ENCODE results near the gene MAVS.

Gene MAVS

GRCh38 chr20:3911956-3912355, 65.3 kb downstream of the MAVS start:
- in situ Hi-C loops (cut with MboI; ENCODE audit: low pct_unique_long_range_greater_than_20kb, low sequenced_read_pairs, unreplicated experiment): no loop called here
- no peak for DNase-seq (ENCODE audit: low spot score)
- TF ChIP-seq CTCF (IDR thresholded peaks at IDR 0.05; ENCODE audit: extremely low read depth, insufficient read depth, missing control alignments): no peak

DNA sequence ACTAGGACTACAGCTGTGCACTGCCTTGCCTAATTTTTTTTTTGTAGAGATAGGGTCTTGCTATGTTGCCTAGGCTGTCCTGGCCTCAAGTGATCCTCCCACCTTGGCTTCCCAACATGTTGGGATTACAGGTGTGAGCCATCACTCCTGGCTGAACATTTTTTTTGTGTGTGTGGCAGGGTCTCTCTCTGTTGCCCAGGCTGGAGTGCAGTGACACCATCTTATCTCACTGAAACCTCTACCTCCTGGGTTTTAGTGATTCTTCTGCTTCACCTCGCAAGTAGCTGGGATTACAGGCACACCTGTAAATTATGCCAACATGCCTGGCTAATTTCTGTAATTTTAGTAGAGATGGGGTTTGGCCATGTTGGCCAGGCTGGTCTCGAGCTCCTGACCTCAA, 67.8 kb downstream of the MAVS start:
- DNase-seq (ENCODE audit: low spot score): no peak
- TF ChIP-seq CTCF (IDR thresholded peaks at IDR 0.05; ENCODE audit: extremely low read depth, insufficient read depth, missing control alignments): no peak
- in situ Hi-C loops (cut with MboI; ENCODE audit: low pct_unique_long_range_greater_than_20kb, low sequenced_read_pairs, unreplicated experiment): no loop called here

- in situ Hi-C loops (cut with MboI; ENCODE audit: low pct_unique_long_range_greater_than_20kb, low sequenced_read_pairs, unreplicated experiment): no loop called here
These were observed 69.1 kb downstream of the MAVS start for GRCh38 chr20:3915691-3916090.

DNA sequence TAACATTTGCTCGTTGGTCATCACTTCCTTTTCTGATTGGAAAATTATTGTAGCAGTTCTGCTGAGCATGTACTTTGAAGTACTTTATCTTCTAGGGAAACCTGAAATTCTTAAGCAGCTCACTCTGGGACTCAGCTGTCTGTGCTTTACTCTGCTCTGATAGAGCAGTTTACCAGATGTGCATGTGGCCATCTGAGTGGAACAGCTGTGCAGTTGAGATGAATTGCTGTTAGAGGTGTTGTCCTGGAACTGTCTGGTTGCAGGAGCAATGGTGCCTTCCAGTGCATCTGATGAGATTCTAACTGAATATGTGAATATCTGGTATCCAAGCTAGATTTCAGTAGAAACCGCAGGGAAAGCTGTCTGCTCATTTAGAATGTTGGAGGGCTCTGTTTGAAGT, 69.7 kb downstream of the MAVS start:
- no peak for TF ChIP-seq CTCF (IDR thresholded peaks at IDR 0.05; ENCODE audit: extremely low read depth, insufficient read depth, missing control alignments)
- in situ Hi-C loops (cut with MboI; ENCODE audit: low pct_unique_long_range_greater_than_20kb, low sequenced_read_pairs, unreplicated experiment): no loop called here
- DNase-seq (ENCODE audit: low spot score): no peak

More at GRCh38 chr20:3915691-3916090, 69.1 kb downstream of the MAVS start:
- DNase-seq (ENCODE audit: low spot score): no peak
- no peak for TF ChIP-seq CTCF (IDR thresholded peaks at IDR 0.05; ENCODE audit: extremely low read depth, insufficient read depth, missing control alignments)

GRCh38 chr20:3919352-3919751, 72.7 kb downstream of the MAVS start:
- in situ Hi-C loops (cut with MboI; ENCODE audit: low pct_unique_long_range_greater_than_20kb, low sequenced_read_pairs, unreplicated experiment): no loop called here
- TF ChIP-seq CTCF (IDR thresholded peaks at IDR 0.05; ENCODE audit: extremely low read depth, insufficient read depth, missing control alignments): no peak
- DNase-seq (ENCODE audit: low spot score): no peak

GRCh38 chr20:3922223-3922982, 75.8 kb downstream of the MAVS start:
- no peak for TF ChIP-seq CTCF (IDR thresholded peaks at IDR 0.05; ENCODE audit: extremely low read depth, insufficient read depth, missing control alignments)
- in situ Hi-C loops (cut with MboI; ENCODE audit: low pct_unique_long_range_greater_than_20kb, low sequenced_read_pairs, unreplicated experiment): no loop called here
- DNase-seq (ENCODE audit: low spot score): no peak

Measured in GM13977 (cell line).